Ovary (tissue), 9 donors: Measurements from ENCODE around the gene ENPP7. TPM values are rescaled to one million over a fixed set of nuclear protein-coding genes. Genes with fewer than 3 reads are reported as not detected.

Experiments used
- DNase-seq, 5 donors: peaks; one replicate each; pipeline ENCODE4 v3.0.0-alpha.2; 2019 to 2020
- H3K27ac ChIP-seq, 2 donors: fragments of 200-600 bp; one replicate each; pipeline versions ENCODE4 v1.5.1 to v1.8.0; 2019 to 2022
- H3K27me3 ChIP-seq: fragments of 200-600 bp; one replicate; pipeline ENCODE4 v1.8.0; 2022
- H3K36me3 ChIP-seq: fragments of 200-600 bp; sonication (generic); one replicate; pipeline ENCODE4 v1.5.1; 2019
- H3K4me1 ChIP-seq: one replicate; pipeline ENCODE4 v1.8.1; 2013; ENCODE audit warnings: mild to moderate bottlenecking, moderate library complexity; ENCODE audit not compliant: insufficient read depth
- H3K4me3 ChIP-seq: fragments of 200-600 bp; sonication (generic); one replicate; pipeline ENCODE4 v1.5.1; 2017
- H3K9me3 ChIP-seq, 2 donors: fragments of 200-600 bp in 1 of 2; sonication (generic) in 1 of 2; one replicate each; pipeline versions ENCODE4 v1.5.1 to v1.8.1; 2013 to 2019; ENCODE audit warnings: mild to moderate bottlenecking in 1 of 2, moderate library complexity in 1 of 2
- CTCF ChIP-seq, 3 donors: fragments of 450-650 bp in 2 of 3; fragments of 200-600 bp in 1 of 3; IDR thresholded peaks; one replicate each; pipeline versions ENCODE4 v1.5.1 to v1.8.0; 2016 to 2022; ENCODE audit warnings: antibody characterized with exemption in 3 of 3, mild to moderate bottlenecking in 1 of 3
- EP300 ChIP-seq: sonication (generic); formaldehyde crosslinking; IDR thresholded peaks from one replicate; pipeline ENCODE4 v1.6.1; 2017; ENCODE audit warnings: antibody characterized with exemption
- POLR2A ChIP-seq: fragments of 450-650 bp; IDR thresholded peaks from one replicate; pipeline ENCODE4 v1.6.1; 2017; ENCODE audit warnings: antibody characterized with exemption, mild to moderate bottlenecking, moderate library complexity
- WGBS, 3 donors: extraction: QIAGEN DNeasy Blood & Tissue Kit in 1 of 3; methylation state at CpG; one replicate each; pipeline versions ENCODE4 v1.1.5 to v1.1.7; 2013 to 2017; 5-methylcytosine and 5-hydroxymethylcytosine counted together
- intact Hi-C, 4 donors: fragments of 100-400 bp; cut with DNase I; formaldehyde crosslinking; loops; one replicate each; pipeline versions ENCODE4 v1.11.0 to v1.15.1; 2022 to 2023
- polyA plus RNA-seq, 2 donors: library from polyadenylated mRNA; stranded (reverse); fragments of 200-250 nt in 1 of 2; fragments of 350-450 nt in 1 of 2; fragmentation: Illumina TruSeq in 1 of 2; extraction: RNeasy Lipid Tissue Mini Kit (QIAGEN cat#74804) in 1 of 2; gene quantifications; one replicate each; pipeline ENCODE4 v1.2.3, GENCODE V29; 2013 to 2014
- total RNA-seq, 7 donors: library from RNA; depleted of rRNA in 2 of 7; stranded (reverse); fragments of >200 nt in 2 of 7; fragmentation: NEBNext Ultra II Directional in 3 of 7; extraction: Animal tissue kit (Norgen Biotek cat#: 25700) in 3 of 7; gene quantifications; one replicate each; pipeline versions ENCODE4 v1.1.0 to v1.2.4, GENCODE V29; 2016 to 2023
- donor health status: DM: no; HTN: no; CAD: no; lungs with moderate emphysema.
- donor health status: DM: no; HTN: no; CAD: no.
- donor health status: Bipolar disorder and iron deficiency.
- donor health status: DM: yes; HTN: yes; CAD: no.
- donor health status: DM: no; HTN: no; CAD: no.
- donor health status: DM: yes; HTN: yes; CAD: no.

Gene ENPP7
- total and polyA plus RNA-seq, 9 donors = not detected

DNA sequence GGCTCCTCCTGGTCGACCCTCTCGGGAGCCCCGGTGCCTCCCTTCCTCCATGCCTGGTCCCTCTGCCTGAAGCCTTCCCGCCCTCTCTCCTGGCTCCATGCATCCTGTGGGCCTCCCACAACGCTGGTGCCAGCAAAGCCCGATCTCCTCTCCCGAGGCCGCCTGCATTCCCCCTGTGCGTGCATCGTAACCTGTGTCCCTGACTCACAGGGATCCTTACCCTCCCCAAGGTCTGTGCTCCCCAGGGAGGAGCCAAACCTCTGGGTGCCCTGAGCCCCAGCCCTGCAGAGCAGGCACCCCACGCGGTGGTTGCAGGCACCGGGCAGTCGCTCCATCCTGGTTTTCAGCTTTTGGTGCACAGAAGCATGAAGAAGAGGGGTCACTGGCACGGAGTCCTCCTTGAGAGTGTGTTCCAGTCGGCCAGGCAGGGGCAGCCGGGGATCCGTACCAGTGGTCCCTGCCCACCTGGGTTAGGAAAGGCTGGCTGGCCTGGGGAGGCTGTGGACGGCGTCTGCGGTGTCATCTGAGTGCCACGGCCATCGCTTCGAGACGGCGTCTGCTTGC is 1.8 kb upstream of the ENPP7 start:
- no peaks in the 10 kb centered on the region for H3K9me3 ChIP-seq
- H3K27ac ChIP-seq = no peak overlapping the region
- no peaks in the 10 kb centered on the region for H3K36me3 ChIP-seq
- no peak overlapping the region for H3K4me3 ChIP-seq
- peaks cover 4% of the 10 kb centered on the region for H3K4me1 ChIP-seq
- no peaks in the 10 kb centered on the region for H3K27me3 ChIP-seq
- intact Hi-C loops = no loop called here
- WGBS, 3 donors = 70 to 75% (median 71%) methylated on average over 25 to 26 of the region's 26 CpGs
- TF ChIP-seq CTCF (IDR thresholded peaks at IDR 0.05) = no peak
- TF ChIP-seq POLR2A = no peak
- no peak for TF ChIP-seq EP300
- peak in 1 of 5 donors; percentile 45 for DNase-seq

DNA sequence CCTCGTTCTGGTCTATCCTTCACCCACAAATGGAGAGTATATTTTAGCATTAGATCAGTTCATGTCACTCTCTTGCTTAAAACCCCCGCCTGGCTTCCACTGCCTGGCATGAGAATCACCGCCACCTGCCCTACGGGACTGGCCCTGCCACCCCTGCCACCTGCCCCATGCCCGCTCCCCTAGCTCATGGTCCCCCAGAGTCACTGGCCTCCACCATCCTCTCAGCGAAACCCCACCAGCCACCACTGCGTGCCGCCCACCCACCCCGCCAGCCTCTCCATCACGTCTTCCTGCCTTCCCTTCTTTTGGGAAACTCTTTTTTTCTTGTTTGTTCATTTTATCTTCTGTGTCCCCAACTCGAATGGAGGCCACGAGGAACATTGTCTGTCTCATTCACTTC is 982 bp upstream of the ENPP7 start:
- Histone ChIP-seq H3K4me1 (peaks cover 4% of the 10 kb centered on the region), H3K27ac (no peak overlapping the region), H3K9me3 (no peaks in the 10 kb centered on the region), H3K27me3 (no peaks in the 10 kb centered on the region), H3K4me3 (no peak overlapping the region), H3K36me3 (no peaks in the 10 kb centered on the region)
- intact Hi-C loops = no loop called here
- WGBS, 3 donors = 91 to 94% (median 94%) methylated on average over 12 of the region's 12 CpGs
- no peak for DNase-seq
- TF ChIP-seq POLR2A (no peak), CTCF (IDR thresholded peaks at IDR 0.05) (no peak), EP300 (no peak)

DNA sequence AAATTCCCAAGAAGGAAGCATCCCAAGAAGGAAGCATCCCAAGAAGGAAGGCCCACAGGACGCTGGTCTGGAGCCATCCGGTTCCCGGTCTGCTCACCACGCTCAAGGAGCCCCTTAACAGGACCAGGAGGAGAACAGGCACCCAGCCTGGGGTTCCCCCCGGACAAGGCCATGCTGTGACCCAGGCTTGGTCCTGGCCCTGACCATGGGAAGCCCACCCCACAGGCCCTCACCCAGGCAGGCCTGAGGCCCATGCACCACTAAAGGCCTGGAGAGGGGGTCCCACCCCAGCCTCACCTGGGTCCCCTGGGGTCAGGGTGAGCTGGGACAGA is 340 bp upstream of the ENPP7 start:
- no peak overlapping the region for H3K4me3 ChIP-seq

GRCh38 chr17:79732254-79732653 is 1.5 kb downstream of the ENPP7 start:
- Histone ChIP-seq H3K27me3 (no peaks in the 10 kb centered on the region), H3K9me3 (no peaks in the 10 kb centered on the region), H3K27ac (no peak overlapping the region), H3K36me3 (no peaks in the 10 kb centered on the region), H3K4me3 (no peak overlapping the region), H3K4me1 (peaks cover 4% of the 10 kb centered on the region)
- no peak for DNase-seq
- WGBS, 3 donors = 82 to 86% (median 86%) methylated on average over 10 of the region's 10 CpGs
- intact Hi-C loops = no loop called here
- no peak for TF ChIP-seq POLR2A
- TF ChIP-seq CTCF (IDR thresholded peaks at IDR 0.05) = no peak
- no peak for TF ChIP-seq EP300

More for the DNA sequence above, 340 bp upstream of the ENPP7 start:
- Histone ChIP-seq H3K27me3 (no peaks in the 10 kb centered on the region), H3K36me3 (no peaks in the 10 kb centered on the region), H3K27ac (no peak overlapping the region), H3K4me1 (peaks cover 4% of the 10 kb centered on the region), H3K9me3 (no peaks in the 10 kb centered on the region)
- intact Hi-C loops = no loop called here
- WGBS, 3 donors = 84 to 99% (median 97%) methylated on average over 5 of the region's 5 CpGs
- no peak for TF ChIP-seq EP300
- no peak for TF ChIP-seq CTCF (IDR thresholded peaks at IDR 0.05)
- no peak for TF ChIP-seq POLR2A
- DNase-seq = no peak
